HG03521 (cell line): ENCODE measurements around the gene ZNF12.
"Not testable (repeated sequence)": the region's sequence is repeated elsewhere in the genome, so short reads cannot be mapped to it uniquely, and the experiment has no call there.

Experiments
- ATAC-seq: cut with Tn5 transposase; IDR thresholded peaks from one replicate; pipeline ENCODE4 v1.9.1; 2021; ENCODE audit warnings: mild to moderate bottlenecking, moderate library complexity; ENCODE audit not compliant: unreplicated experiment

ZNF12 gene

DNA sequence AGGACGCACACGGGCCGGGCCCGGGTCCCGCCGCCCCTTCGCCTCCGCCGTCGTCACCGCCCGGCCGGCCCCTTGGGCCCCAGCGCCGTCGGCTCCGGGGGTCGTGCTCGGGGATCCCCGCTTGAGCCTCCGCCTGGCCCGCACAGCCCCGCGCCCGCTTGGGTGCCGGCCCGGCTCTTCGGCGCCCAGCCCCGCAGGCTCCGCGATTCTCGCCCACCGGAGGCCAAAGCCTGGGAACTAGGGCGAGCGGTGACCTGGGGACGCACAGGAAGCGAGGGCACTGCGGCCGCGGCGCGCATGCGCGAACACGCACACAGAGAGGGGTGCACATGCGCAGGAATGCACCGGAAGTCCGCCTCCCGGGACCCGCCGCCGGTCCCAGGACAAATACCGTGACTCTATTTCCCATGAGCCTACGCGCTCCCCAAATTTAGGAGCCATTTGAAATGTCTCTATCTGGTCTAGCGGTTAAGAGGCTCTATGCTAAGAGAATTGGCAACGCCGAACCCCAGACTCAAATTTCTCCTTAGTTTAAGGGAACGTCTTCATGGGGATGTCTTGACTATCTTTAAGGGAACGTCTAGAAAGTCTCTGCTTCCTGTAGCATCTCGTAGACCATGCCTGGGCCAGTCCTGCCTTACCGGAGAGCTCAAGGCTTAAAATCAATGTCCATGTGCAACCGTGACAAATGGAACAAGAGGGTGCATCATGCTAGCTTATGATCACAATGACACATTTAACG, at the start of gene ZNF12:
TSS of gene ZNF12 (minus strand) at position 282 of the 742 bp plus-strand sequence. CDS start 1,774 bp downstream, outside the sequence.
- peak; percentile 87 for ATAC-seq

DNA sequence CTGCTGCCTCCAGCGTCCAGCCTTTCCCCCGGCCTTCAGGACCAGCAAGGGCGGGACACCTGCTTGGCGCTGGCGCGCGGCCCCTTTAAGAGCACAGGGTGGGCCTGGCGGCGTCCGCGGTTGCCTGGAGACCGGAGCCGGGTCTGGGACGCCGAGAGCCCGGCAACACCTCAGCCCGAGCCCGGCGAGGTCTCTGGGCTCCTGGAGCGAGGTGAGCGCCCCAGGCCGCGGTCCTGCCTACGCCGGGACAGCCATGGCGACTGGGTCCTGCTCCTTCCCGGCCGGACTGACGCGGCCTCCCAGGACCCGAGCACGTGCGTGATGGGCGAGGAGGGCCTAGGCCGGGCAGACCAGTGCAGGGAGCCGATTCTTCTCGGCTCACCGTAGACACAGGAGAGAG, 47.2 kb upstream of the ZNF12 start, which contains the start of gene RSPH10B2:
TSS of gene RSPH10B2 (plus strand) at position 140 of the 400 bp plus-strand sequence. CDS start 3,575 bp downstream, outside the sequence.
- not testable (repeated sequence) for ATAC-seq

DNA sequence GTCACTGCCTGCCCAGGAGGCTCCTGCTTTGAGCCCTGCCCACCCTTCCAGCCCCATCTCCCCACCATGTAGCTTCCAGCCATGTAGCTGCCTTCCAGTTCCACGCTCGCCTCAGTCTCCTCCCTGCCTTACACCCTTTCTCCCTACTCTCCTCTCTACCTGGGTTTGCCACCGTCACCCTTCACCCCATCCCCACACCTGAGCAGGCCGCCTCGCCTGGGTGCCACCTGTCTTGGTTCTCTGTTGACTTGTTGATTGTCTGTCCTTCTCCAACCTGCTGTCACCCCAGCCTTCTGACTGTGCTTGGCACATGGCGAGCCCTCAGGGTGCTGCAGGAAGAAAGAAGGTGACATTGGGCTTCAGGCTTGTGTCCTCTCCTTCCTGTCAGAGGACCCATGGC, 43.4 kb upstream of the ZNF12 start:
- ATAC-seq = not testable (repeated sequence)

DNA sequence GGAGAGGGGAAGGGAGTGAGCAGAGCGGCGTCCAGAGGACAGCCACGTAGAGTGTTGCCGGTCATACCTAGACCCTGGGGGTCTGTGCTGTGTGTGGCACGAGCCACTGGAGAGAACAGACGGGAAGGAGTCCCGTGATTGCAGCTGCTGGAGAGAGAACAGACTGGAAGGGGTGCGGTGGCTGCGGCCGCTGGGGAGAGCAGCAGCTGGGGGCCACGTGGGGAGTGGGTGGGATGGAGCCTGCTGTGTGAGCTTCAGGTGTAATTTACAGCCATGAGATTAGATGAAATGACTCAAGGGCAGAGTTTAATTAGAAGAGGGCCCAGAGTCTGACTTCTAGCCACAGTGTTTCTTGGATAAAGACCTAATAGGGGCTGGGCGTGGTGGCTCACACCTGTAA, 42.6 kb upstream of the ZNF12 start:
- ATAC-seq = not testable (repeated sequence)

DNA sequence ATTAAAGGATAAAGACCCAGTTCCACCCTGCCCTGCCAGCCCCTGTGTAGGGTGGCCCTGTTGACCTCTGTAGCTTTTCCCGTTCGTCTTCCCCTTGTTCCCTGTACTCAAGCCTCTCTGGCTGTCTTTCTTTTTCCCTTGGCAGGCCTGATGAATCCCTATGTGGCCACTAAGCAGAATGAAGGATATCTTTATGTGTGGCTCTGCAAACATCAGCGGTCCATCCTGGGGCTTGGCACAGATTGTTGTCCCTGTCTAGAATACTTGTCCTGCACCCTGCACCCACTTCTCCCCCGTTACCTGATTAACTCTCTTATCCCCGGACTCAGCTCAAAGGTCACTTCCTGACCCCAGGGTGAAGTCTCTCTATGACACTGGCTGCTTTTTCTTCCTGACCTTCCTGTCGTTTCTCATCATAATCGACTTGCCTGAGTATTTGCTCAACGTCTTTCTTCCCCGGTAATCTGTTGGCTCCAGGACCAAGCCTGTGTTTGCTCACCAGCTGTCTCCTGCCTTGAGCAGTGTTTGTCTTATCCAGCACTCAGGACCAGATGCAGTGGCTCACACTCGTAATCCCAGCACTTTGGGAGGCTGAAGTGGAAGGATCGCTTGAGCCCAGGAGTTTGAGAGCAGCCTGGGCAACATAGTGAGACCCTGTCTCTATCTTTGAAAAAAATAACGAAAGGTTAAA, 37.8 kb upstream of the ZNF12 start:
- ATAC-seq = not testable (repeated sequence)

DNA sequence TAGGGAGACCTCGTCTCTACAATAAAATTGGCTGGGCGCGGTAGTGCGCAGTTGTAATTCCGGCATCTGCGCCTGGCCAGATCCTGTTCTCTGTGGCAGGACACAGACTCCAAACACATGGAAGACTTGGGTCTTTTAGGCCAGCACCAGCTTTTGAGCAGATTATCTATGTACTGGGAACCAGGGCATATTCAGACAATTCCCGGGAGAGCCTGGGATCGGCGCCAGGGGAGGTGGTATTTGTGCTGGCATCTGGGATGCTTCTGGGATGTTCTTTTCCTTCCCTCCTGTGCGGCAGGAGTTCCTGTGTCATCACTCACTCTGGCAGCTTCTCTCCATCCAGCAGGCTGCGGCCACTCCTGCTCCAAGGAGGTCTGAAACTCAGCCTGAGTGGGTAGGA, 31.7 kb upstream of the ZNF12 start:
- ATAC-seq = not testable (repeated sequence)

DNA sequence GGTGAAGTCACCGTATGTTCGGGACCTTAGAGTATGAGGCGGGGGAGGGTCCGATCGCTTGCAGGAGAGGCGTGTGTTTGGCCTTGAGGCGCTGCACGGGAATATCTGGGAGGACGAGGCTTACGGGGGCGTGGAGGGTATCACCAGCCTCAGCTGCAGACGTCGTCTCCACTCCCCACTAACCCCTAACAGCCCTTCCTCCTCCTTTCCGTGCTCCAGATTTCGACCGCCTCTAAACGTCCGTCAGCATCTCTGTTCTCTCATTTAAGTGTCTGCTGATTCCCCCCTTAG, 23.5 kb upstream of the ZNF12 start:
- ATAC-seq = no peak

DNA sequence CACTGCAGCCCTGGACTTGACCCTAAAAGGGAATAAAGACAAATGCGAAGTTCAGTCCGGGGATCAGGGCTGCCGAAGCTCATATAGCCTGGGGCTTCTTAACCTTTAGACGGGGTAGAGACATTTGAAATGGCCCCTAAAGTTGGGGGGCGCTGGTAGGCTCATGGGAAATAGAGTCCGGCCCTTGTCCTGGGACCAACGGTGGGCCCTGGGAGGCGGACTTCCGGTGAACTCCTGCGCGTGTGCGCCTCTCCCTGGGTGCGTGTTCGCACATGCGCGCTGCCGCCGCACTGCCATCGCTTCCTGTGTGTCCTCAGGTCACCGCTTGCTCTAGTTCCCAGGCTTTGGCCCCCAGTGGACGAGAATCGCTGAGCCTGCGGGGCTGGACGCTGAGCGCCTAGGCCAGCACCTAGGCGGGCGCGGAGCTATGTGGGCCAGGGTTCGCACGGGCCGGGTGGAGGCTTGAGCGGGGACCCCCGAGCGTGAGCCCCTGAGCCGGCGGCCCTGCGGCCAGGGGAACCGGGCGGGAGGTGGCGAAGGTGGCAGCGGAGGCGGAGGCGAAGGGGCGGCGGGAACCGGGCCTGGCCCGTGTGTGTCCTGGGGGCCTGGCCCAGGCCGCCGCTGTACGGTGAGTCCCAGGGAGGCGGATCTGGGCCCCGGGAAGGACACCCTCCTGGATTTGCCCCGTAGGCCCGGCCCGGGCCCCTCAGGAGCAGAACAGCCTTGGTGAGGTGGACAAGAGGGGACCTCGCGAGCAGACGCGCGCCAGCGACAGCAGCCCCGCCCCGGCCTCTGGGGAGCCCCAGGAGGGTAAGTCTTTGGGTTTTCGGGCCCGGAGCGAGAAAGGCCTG, 23.0 kb upstream of the ZNF12 start:
- peak; percentile 87 for ATAC-seq

DNA sequence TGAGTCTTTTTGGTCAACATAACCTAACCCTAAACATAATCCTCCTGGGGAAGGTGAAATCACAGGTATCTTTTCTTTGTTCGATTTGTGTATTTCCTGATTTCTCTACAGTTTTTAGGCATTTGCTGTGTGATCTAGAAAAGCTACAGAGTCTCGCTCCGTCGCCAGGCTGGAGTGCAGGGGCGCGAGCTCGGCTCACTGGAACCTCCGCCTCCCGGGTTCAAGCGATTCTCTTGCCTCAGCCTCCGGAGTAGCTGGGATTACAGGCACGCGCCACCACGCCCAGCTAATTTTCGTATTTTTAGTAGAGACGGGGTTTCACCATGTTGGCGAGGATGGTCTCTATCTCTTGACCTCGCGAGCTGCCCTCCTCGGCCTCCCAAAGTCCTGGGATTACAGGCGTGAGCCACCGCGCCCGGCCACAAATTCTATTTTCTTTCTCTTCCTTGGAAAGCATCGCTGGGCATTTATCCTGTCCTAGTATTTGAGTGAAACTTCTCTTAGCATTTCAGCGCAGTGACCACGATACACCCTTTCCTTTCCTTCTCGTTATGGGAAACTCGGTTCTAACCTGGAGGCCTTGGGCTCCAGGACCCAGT, 22.2 kb upstream of the ZNF12 start:
- ATAC-seq = not testable (repeated sequence)

DNA sequence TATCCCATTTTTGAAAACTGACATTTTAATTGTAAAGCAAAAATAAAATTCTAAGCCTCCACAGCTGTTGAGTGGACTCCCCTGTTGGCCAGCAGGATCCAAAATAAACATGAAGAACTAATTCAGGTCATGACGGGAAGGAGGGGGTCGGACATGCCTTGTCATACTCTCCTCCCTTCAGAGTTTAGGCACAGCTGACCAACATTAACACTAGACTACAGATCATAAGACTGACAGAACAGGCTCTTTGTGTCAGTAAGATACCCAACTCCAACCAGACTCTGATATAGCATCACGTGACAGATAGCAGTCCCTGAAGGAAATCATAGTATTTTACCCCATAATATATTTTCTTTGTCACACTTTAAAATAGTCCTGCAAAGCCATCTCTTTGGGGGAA, 20.9 kb upstream of the ZNF12 start:
- no peak for ATAC-seq

DNA sequence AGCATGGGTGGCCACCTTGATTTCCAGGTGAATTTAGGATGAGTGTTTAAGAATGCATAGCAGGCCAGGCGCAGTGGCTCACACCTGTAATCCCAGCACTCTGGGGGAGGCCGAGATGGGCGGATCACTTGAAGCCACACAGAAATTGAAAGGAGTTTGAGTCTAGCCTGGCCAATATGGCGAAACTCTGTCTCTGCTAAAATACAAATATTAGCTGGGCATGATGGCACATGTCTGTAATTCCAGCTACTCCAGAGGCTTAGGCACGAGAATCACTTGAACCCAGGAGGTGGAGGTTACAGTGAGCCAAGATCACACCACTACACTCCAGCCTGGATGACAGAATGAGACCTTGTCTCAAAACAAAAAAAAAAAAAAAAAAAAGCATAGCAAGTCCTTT, 19.6 kb upstream of the ZNF12 start:
- not testable (repeated sequence) for ATAC-seq

DNA sequence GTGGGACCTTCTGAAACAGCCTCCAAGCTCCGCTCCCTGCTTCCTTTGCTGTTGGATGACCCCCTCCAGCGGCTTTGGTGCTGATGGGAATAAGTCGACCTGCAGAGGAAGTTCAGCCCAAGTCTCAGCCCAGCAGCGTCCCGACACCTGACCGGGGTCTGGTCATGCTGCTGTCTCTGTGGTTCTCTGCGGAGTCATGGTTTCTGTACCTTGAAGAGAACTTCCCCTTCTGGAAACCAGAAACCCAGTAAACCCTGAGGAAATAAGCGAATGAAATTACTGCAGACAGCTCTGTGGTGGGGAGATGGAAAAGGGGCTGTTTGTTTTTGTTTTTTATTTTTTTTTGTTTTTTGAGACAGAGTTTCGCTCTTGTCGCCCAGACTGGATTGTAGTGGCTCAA, 18.3 kb upstream of the ZNF12 start:
- peak; percentile 71 for ATAC-seq

DNA sequence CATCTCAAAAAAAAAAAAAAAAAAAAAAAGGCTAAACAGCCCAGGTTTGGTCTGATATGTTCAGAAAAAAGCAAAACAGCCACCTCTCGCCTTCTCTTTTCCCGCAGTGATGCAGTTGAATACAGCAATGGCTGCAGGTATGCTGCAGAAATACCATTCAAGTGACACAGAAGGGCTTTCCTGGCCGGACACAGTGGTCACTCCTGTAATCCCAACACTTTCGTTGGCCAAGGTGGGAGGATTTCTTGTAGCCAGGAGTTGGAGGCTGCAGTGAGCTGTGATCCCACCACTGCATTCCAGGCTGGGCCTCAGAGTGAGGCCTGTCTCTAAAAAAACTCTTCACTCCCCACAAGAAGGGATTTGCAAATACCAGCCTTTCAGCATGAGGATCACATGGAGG, 17.6 kb upstream of the ZNF12 start:
- not testable (repeated sequence) for ATAC-seq

DNA sequence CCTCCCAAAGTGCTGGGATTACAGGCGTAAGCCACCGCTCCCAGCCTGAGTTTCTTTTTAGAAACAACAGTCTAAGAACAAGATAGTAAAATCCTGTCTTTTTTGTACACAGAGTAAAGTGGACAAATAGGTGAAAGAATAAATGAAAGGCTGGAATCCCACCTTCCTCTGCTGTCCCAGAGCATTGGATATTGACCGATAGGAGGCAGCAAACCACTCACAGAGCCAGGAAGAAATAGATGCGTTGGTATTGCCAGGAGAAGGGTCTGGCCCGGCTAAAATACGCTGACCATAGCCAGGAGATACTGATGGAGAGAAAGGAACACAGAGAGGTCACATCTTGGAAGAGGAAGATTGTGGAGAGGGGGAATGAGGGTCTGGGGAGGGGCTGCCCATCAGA, 11.4 kb upstream of the ZNF12 start:
- ATAC-seq = no peak

DNA sequence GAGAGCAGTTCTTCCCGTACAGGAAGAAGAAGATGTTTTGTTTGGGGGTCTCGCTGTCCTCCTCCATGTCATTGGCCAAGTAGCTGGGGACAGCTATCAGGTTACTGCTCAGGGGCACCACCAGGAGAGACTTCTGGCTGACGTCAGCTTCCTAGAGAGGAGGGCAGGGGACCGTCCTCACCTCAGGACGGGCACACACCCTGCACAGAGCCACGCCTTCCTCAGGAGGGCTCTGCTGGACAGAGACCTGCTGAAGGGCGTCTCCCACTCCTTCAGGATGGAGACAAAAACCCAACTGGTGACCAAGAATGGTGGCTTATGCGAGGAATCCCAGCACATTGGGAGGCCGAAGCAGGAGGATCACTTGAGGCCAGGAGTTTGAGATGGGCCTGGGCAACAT, 9.2 kb upstream of the ZNF12 start:
- not testable (repeated sequence) for ATAC-seq

DNA sequence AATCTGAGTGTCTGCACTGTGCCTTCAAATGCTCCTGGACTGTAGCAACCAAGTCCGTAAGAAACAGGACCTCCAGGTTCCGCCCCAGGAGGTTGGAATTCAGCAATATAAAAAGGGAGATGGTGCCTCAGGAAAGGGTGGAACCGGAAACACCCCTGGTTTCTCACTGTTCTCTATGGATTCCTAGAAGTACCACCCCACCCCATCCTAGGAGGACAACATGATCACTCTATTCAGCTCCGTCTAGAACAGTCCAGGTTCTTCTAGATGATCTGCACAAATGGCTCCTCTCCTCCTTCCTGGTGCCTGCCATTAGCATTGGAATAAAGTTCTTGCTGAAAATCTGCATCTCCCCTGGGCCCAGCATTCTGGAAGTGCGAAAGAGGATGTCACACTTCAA, 7.6 kb upstream of the ZNF12 start:
- ATAC-seq = no peak

DNA sequence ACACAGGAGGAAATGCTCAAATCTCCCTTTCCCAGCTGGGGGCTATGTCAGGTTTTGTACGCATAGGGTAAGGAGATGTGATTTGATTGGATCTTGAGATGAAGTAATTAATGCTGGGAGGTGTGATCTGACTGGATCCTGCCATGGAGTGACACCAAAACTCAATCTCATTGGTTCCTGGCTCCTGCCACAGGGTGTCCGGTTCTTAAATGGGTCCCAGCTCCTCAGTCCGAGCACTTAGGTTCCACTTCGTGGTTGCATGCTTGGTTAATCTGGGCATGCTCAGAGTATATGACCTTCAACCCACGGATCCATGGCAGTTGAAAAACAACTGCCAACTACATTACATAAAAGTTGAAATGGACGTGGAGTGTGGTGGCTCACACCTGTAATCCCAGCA, 3.1 kb upstream of the ZNF12 start:
- no peak for ATAC-seq

DNA sequence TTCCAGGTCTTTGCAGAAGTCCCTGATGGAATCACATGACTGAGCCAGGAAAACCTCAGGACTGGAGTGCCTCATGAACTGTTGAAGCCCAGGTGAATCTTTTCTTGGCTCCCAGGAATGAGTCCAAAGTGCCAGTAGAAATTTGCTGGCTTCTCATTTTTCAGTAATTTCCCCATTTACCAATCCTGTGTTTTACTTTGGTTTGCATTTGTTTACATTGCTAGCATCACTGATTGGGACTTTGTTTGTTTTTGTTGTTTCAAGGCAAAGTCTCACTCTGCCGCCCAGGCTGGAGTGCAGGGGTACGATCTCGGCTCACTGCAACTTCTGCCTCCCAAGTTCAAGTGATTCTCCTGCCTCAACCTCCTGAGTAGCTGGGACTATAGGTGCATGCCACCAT, 1.6 kb upstream of the ZNF12 start:
- ATAC-seq = no peak

DNA sequence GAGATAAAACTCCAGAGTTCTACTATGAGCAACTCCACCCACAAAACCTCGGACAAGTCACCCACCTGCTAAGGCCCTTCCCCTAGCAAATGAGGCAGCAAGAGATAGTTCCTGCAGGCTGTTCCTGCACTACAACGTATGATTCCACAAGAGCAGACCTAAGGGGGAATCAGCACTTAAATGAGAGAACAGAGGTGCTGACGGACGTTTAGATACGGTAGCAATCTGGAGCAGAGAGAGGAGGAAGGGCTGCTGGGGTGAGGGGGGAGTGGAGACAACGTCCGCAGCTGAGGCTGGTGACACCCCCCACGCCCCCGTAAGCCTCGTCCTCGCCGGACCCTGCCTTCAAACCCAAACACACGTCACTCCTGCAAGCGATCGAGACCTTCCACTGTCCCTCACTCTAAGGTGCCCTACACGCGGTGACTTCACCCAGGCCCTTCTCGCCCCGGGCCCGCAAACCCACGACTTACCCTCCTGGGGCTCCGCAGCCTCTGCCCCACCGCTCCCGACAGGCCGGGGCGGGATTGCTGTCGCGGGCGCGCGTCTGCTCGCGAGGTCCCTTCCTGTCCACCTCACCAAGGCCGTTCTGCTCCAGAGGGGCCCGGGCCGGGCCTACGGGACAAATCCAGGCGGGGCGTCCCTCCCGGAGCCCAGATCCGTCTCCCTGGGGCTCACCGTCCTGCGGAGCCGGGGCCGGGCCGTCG, 635 bp downstream of the ZNF12 start:
- ATAC-seq = peak; percentile 24

DNA sequence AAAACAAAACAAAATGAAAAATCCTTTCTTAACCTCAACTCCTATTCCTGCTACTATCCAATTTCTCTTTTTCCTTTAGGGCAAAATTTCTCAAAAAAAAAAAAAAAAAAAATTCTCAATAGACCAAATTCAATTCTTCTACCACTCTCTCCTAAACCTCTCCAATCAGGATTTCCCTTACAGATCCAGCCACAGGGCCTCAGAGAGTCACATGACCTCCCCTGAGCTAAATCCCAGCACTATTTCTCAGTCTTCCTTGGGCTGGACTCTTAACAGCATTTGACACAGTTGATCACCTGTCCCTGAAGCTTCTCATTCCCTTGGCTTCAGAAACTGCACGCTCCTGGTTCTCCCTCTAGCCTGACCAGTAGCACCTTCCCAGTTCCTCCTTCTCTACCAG, 4.9 kb downstream of the ZNF12 start:
- ATAC-seq = no peak

DNA sequence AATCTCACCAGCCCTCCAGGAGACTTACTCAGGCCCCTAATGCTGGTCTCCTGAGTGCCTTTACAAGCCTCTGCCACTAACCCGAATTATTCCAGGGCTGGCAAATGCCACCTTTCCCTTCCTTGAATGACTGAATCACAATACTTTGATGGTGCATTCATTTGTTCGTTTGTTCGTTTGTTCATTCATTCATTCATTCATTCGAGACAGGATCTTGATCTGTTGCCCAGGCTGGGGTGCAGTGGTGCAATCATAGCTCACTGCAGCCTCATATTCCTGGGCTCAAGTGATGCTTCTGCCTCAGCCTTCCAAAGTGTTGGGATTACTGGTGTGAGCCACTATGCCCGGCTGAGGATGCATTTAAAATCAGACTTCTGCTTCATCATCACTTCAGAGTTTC, 6.0 kb downstream of the ZNF12 start:
- no peak for ATAC-seq
